A673 (cell line): ENCODE data around the gene TBC1D26.
"Not testable (repeated sequence)": the region's sequence is repeated elsewhere in the genome, so short reads cannot be mapped to it uniquely, and the experiment has no call there.

ENCODE experiments used
- EZH2 ChIP-seq: fragments of 200-600 bp; sonication (generic); IDR thresholded peaks from 2 replicates; pipeline ENCODE4 v1.6.1; 2017; ENCODE audit warnings: borderline replicate concordance, low read depth, mild to moderate bottlenecking, mixed read lengths, antibody characterized with exemption, low read length; ENCODE audit not compliant: poor library complexity, severe bottlenecking
- TF ChIP-seq, protein P1 (sequence below): fragments of 300-800, 200-600 bp; sonication (generic); conservative IDR thresholded peaks from 2 replicates; pipeline ENCODE4 v1.5.1; 2017; ENCODE audit warnings: low read depth, mild to moderate bottlenecking, antibody characterized with exemption, low read length, moderate library complexity, mixed read lengths

DNA sequence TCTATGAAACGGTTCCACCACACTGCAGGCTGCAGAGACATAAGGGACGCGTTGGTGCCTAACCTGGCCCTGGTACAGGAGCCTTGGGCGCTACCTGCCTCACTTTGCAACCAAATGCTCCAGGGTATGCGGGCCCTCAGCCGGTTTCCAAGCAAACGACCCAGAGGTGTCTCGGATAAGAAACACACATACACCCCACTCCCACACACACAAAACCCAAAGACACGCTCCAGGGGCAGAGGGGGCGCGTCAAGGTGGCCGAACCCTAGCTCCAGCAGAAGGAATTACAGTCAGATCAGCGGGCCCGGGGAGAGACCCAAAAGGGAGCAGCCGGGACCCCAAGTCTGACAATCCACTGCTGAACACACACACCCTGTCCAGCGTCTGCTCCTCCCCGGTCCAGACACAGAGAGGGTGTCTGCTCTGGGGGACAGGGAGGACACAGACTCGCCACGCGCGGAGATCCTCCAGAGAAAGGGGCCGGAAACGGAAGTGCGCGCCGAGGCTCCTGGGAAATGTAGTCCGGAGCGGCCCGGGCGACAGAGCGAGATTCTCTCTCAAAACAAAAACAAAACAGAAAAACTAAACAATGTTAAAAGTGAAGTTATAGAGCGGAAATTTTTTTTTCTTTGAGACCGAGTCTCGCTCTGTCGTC lies 48.1 kb upstream of the TBC1D26 start, which contains the start of gene TRIM16:
- TF ChIP-seq, protein P1, sequence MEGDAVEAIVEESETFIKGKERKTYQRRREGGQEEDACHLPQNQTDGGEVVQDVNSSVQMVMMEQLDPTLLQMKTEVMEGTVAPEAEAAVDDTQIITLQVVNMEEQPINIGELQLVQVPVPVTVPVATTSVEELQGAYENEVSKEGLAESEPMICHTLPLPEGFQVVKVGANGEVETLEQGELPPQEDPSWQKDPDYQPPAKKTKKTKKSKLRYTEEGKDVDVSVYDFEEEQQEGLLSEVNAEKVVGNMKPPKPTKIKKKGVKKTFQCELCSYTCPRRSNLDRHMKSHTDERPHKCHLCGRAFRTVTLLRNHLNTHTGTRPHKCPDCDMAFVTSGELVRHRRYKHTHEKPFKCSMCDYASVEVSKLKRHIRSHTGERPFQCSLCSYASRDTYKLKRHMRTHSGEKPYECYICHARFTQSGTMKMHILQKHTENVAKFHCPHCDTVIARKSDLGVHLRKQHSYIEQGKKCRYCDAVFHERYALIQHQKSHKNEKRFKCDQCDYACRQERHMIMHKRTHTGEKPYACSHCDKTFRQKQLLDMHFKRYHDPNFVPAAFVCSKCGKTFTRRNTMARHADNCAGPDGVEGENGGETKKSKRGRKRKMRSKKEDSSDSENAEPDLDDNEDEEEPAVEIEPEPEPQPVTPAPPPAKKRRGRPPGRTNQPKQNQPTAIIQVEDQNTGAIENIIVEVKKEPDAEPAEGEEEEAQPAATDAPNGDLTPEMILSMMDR, result not testable (repeated sequence)
- TF ChIP-seq EZH2, result not testable (repeated sequence)
